Skeletal muscle tissue (tissue), 4 donors: ENCODE results near the gene GABARAP. TPM values are rescaled to one million over a fixed set of nuclear protein-coding genes. Genes with fewer than 3 reads are reported as not detected.

Experiments used
- H3K27ac ChIP-seq: one replicate; pipeline ENCODE4 v1.7.0; 2013; ENCODE audit warnings: mild to moderate bottlenecking, low read depth, low read length, inconsistent platforms
- H3K27me3 ChIP-seq, 3 donors: one replicate each; pipeline ENCODE4 v1.7.0; 2013; ENCODE audit warnings: low read length in 3 of 3; ENCODE audit not compliant: control insufficient read depth in 3 of 3, insufficient read depth in 3 of 3
- H3K36me3 ChIP-seq, 3 donors: one replicate each; pipeline ENCODE4 v1.7.0; 2013; ENCODE audit warnings: low read length in 3 of 3; ENCODE audit not compliant: control insufficient read depth in 3 of 3, insufficient read depth in 3 of 3
- H3K4me1 ChIP-seq, 3 donors: one replicate each; pipeline ENCODE4 v1.7.0; 2013; ENCODE audit warnings: low read length in 3 of 3, mild to moderate bottlenecking in 3 of 3; ENCODE audit not compliant: control insufficient read depth in 3 of 3, insufficient read depth in 3 of 3
- H3K4me3 ChIP-seq, 3 donors: one replicate each; pipeline ENCODE4 v1.7.0; 2013; ENCODE audit warnings: low read length in 3 of 3
- H3K9ac ChIP-seq, 3 donors: one replicate each; pipeline ENCODE4 v1.7.0; 2013; ENCODE audit warnings: low read length in 3 of 3, mild to moderate bottlenecking in 3 of 3, moderate library complexity in 2 of 3, low read depth in 1 of 3
- H3K9me3 ChIP-seq, 3 donors: one replicate each; pipeline ENCODE4 v1.7.0; 2013; ENCODE audit warnings: low read length in 3 of 3; ENCODE audit not compliant: control insufficient read depth in 3 of 3
- total RNA-seq: library from RNA; depleted of rRNA; stranded (reverse); fragments of >200 nt; gene quantifications from one replicate; pipeline ENCODE4 v1.2.3, GENCODE V29; 2014
- donor health status: Osteomylitis.

The GABARAP gene
- total RNA-seq, result 259 TPM

- H3K36me3 ChIP-seq, result peaks cover 34 to 39% (median 37%) of the 10 kb centered on the region in 3 donors
- peaks cover 27 to 38% (median 31%) of the 10 kb centered on the region in 3 donors for H3K4me1 ChIP-seq
- peak within 1 kb of the TSS; percentile 98 to 99 (median 98) for H3K9ac ChIP-seq
- H3K27ac ChIP-seq, result peak within 1 kb of the TSS; percentile 100
- H3K4me3 ChIP-seq, result peak within 1 kb of the TSS; percentile 98 to 99 (median 98)
- H3K9me3 ChIP-seq, result no peaks in the 10 kb centered on the region
- no peaks in the 10 kb centered on the region for H3K27me3 ChIP-seq
Observed at GRCh38 chr17:7241783-7242716, at the start of gene GABARAP. Gene GABARAP (minus strand): TSS chr17:7242449. CDS start chr17:7242330, 119 bp downstream.

GRCh38 chr17:7290685-7291084, 48.4 kb upstream of the GABARAP start:
- H3K4me3 ChIP-seq, result no peak overlapping the region
- peaks cover 0 to 7% (median 6%) of the 10 kb centered on the region in 3 donors for H3K27me3 ChIP-seq
- peak overlapping the region in 1 of 3 donors; percentile 63 for H3K9ac ChIP-seq
- peaks cover 53 to 82% (median 74%) of the 10 kb centered on the region in 3 donors for H3K4me1 ChIP-seq
- no peaks in the 10 kb centered on the region for H3K9me3 ChIP-seq
- H3K36me3 ChIP-seq, result peaks cover 13 to 20% (median 14%) of the 10 kb centered on the region in 3 donors
- peak overlapping the region; percentile 58 for H3K27ac ChIP-seq

- peak overlapping the region; percentile 58 for H3K27ac ChIP-seq
- H3K9me3 ChIP-seq, result no peaks in the 10 kb centered on the region
- H3K27me3 ChIP-seq, result peaks cover 0 to 7% (median 6%) of the 10 kb centered on the region in 3 donors
- peaks cover 18 to 25% (median 19%) of the 10 kb centered on the region in 3 donors for H3K36me3 ChIP-seq
- peak overlapping the region in 2 of 3 donors; percentile 6 to 63 for H3K9ac ChIP-seq
- peaks cover 54 to 82% (median 74%) of the 10 kb centered on the region in 3 donors for H3K4me1 ChIP-seq
- H3K4me3 ChIP-seq, result no peak overlapping the region
Observed at GRCh38 chr17:7290166-7290565, 47.9 kb upstream of the GABARAP start.

- H3K27ac ChIP-seq, result peak overlapping the region; percentile 58
Observed at GRCh38 chr17:7289256-7290032, 47.2 kb upstream of the GABARAP start.

GRCh38 chr17:7285679-7286078, 43.4 kb upstream of the GABARAP start:
- H3K9ac ChIP-seq, result peak overlapping the region in 2 of 3 donors; percentile 32 to 99
- peak overlapping the region; percentile 36 for H3K27ac ChIP-seq
- peaks cover 34 to 51% (median 35%) of the 10 kb centered on the region in 3 donors for H3K36me3 ChIP-seq
- no peak overlapping the region for H3K4me3 ChIP-seq
- H3K9me3 ChIP-seq, result no peaks in the 10 kb centered on the region
- H3K27me3 ChIP-seq, result peaks cover 0 to 2% (median 0%) of the 10 kb centered on the region in 3 donors
- H3K4me1 ChIP-seq, result peaks cover 50 to 83% (median 71%) of the 10 kb centered on the region in 3 donors

More at GRCh38 chr17:7289256-7290032, 47.2 kb upstream of the GABARAP start:
- Histone ChIP-seq H3K4me1 (peaks cover 57 to 85% (median 77%) of the 10 kb centered on the region in 3 donors), H3K9ac (peak overlapping the region in 1 of 3 donors; percentile 6), H3K9me3 (no peaks in the 10 kb centered on the region), H3K36me3 (peaks cover 25 to 33% (median 27%) of the 10 kb centered on the region in 3 donors), H3K27me3 (peaks cover 0 to 7% (median 6%) of the 10 kb centered on the region in 3 donors), H3K4me3 (no peak overlapping the region)

- Histone ChIP-seq H3K9me3 (no peaks in the 10 kb centered on the region), H3K27ac (peak overlapping the region; percentile 99), H3K9ac (peak overlapping the region; percentile 32 to 99 (median 38)), H3K27me3 (peaks cover 0 to 2% (median 0%) of the 10 kb centered on the region in 3 donors), H3K4me3 (peak overlapping the region in 2 of 3 donors; percentile 89 to 92), H3K36me3 (peaks cover 34 to 51% (median 35%) of the 10 kb centered on the region in 3 donors), H3K4me1 (peaks cover 55 to 83% (median 71%) of the 10 kb centered on the region in 3 donors)
Observed at GRCh38 chr17:7284911-7285310, 42.7 kb upstream of the GABARAP start.

- H3K36me3 ChIP-seq, result peaks cover 34 to 51% (median 35%) of the 10 kb centered on the region in 3 donors
- peak overlapping the region; percentile 80 to 92 (median 89) for H3K4me3 ChIP-seq
- peaks cover 56 to 79% (median 71%) of the 10 kb centered on the region in 3 donors for H3K4me1 ChIP-seq
- H3K27me3 ChIP-seq, result peaks cover 0 to 2% (median 0%) of the 10 kb centered on the region in 3 donors
- peak overlapping the region; percentile 97 to 99 (median 98) for H3K9ac ChIP-seq
- H3K9me3 ChIP-seq, result no peaks in the 10 kb centered on the region
- peak overlapping the region; percentile 99 for H3K27ac ChIP-seq
Observed at GRCh38 chr17:7283471-7284216, 41.4 kb upstream of the GABARAP start.

- Histone ChIP-seq H3K9me3 (no peaks in the 10 kb centered on the region), H3K4me1 (peaks cover 56 to 74% (median 67%) of the 10 kb centered on the region in 3 donors), H3K27ac (peak overlapping the region; percentile 99), H3K4me3 (peak overlapping the region; percentile 80 to 92 (median 89)), H3K27me3 (peaks cover 0 to 2% (median 0%) of the 10 kb centered on the region in 3 donors), H3K36me3 (peaks cover 34 to 49% (median 35%) of the 10 kb centered on the region in 3 donors), H3K9ac (peak overlapping the region; percentile 97 to 99 (median 98))
Observed at GRCh38 chr17:7282752-7283321, 40.6 kb upstream of the GABARAP start.
